Adipose tissue (tissue), 3 donors: ENCODE data around the gene CHIT1. TPM values are rescaled to one million over a fixed set of nuclear protein-coding genes. Genes with fewer than 3 reads are reported as not detected.
A peak's percentile ranks its signal among the peaks of the same experiment; 100 is the strongest.

ENCODE experiments used
- H3K27ac ChIP-seq: one replicate; pipeline ENCODE4 v1.5.1; 2013; ENCODE audit warnings: low read depth, low read length
- WGBS, 3 donors: extraction: QIAGEN DNeasy Blood & Tissue Kit; methylation state at CpG; one replicate each; pipeline ENCODE4 v1.1.7; 2013; 5-methylcytosine and 5-hydroxymethylcytosine counted together
- polyA plus RNA-seq, 3 donors: library from polyadenylated mRNA; stranded (reverse); fragments of 200-250 nt; gene quantifications; one replicate each; pipeline ENCODE4 v1.2.3, GENCODE V29; 2013
- donor health status: healthy with polysubstance abuse.
- donor health status: Bipolar disorder and iron deficiency.
- donor health status: healthy.

The CHIT1 gene
- polyA plus RNA-seq, result under 1 TPM; 0.07 to 0.34 (median 0.12) TPM

- WGBS, 3 donors, result 73 to 90% (median 85%) methylated on average over 7 of the region's 7 CpGs
- no peak within 1 kb of the TSS for H3K27ac ChIP-seq
These were observed at the start of gene CHIT1 for GRCh38 chr1:203229471-203230135. TSS of gene CHIT1 (minus strand) at chr1:203229673. CDS start at chr1:203229636, 37 bp downstream.

GRCh38 chr1:203278885-203279406 lies 49.5 kb upstream of the CHIT1 start:
- H3K27ac ChIP-seq, result no peak overlapping the region
- 48 to 70% (median 58%) methylated on average over 8 of the region's 8 CpGs for WGBS, 3 donors

- 9 to 14% (median 12%) methylated on average over 13 of the region's 13 CpGs for WGBS, 3 donors
- no peak overlapping the region for H3K27ac ChIP-seq
These were observed 48.8 kb upstream of the CHIT1 start for GRCh38 chr1:203278082-203278884.

- no peak overlapping the region for H3K27ac ChIP-seq
- 72 to 87% (median 77%) methylated on average over 9 of the region's 9 CpGs for WGBS, 3 donors
These were observed 47.6 kb upstream of the CHIT1 start for GRCh38 chr1:203276916-203277545.

DNA sequence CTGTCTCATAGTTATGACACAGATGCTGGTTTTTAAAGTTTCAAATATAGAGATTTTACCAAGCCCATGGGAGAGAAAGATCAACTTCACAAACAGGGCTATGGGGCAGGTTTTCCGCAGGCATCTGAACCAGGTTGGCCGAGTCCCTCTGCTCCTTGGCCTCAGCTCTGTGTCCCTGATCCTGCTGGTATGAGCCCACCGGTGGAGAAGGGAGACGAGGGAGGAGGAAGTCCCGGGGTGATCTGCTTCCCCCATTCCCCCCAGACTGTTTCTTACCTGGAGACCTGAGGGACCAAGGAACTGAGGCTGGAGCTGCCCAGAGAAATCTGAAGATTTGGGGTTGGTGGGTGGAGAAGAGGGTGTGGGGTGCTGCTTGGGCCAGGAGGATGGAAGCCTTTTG lies 46.9 kb upstream of the CHIT1 start:
- WGBS, 3 donors, result 71 to 95% (median 90%) methylated on average over 5 of the region's 5 CpGs
- H3K27ac ChIP-seq, result no peak overlapping the region

GRCh38 chr1:203275656-203276272 lies 46.3 kb upstream of the CHIT1 start:
- 89 to 95% (median 95%) methylated on average over 11 of the region's 11 CpGs for WGBS, 3 donors
- no peak overlapping the region for H3K27ac ChIP-seq

DNA sequence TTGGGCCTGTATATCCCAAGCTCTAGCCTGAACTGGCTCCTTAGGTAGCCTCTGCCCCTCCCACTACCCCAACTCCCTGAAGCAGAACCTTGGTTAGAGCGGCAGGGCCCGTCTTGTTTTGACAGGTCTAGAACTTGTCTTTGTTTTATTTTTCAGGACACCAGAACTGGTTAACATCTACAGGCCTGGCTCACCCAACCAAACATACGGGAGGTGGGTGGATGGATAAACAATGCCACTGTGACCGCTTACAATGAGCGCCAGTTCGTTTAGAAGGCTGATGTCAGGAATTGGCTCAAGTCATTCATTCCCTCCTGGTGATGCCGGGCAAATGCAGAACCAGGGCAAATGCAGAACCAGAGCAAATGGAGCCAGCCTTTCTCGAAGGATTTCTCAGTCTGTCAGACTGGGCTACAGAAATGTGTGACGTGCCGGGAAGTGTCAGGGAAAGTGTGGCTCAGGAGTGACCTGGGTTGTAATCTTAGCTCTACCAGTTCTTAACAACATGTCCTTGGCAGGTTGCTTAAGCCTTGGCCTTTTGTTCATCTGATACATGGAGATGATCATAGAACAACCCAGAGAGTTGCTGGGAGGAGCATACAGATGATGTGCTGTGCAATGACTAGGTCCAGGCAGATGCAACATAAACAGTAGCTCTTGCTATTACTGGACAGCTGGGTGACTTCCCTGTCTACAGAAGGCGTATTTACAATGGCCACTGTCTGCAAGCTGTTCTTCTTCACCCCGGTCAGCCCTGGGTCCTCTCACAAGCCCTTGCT lies 45.3 kb upstream of the CHIT1 start:
- no peak overlapping the region for H3K27ac ChIP-seq
- 74 to 80% (median 78%) methylated on average over 12 of the region's 12 CpGs for WGBS, 3 donors

DNA sequence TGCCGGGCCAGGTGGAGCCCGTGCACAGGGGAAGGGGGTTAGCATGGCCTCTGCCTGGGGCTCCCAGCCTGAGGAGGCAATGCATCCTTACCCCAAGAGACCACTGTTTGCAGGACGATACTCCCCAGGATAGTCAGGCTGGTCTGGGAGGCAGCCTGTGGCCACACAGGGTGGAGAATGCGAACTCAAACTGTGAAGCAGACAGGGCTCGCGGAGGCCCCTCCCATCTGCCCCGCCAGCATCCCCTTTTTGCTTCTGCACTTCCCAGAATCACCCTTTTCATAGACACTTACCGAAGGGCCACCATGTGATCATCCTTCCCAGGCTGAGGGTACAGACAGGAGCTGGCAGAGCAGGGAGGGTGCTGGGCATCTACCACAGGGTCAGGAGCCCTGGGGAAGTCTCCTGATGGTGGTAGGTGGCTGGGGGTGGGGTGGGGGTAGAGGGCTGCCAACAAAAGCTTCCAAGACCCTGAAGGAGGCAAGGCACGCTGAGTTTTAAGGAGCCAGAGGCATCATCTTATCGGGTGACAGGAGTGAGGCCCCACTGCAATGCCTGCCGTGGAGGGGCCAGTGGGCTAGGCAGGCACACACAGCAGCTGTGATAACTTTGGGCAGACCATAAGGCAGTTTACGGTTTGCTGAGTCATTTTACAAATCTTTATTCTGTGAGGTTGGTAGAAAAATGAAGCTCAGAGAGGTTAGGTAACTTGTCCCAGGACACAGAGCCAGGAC lies 44.6 kb upstream of the CHIT1 start:
- 63 to 81% (median 64%) methylated on average over 12 of the region's 12 CpGs for WGBS, 3 donors
- peak overlapping the region; percentile 2 for H3K27ac ChIP-seq

DNA sequence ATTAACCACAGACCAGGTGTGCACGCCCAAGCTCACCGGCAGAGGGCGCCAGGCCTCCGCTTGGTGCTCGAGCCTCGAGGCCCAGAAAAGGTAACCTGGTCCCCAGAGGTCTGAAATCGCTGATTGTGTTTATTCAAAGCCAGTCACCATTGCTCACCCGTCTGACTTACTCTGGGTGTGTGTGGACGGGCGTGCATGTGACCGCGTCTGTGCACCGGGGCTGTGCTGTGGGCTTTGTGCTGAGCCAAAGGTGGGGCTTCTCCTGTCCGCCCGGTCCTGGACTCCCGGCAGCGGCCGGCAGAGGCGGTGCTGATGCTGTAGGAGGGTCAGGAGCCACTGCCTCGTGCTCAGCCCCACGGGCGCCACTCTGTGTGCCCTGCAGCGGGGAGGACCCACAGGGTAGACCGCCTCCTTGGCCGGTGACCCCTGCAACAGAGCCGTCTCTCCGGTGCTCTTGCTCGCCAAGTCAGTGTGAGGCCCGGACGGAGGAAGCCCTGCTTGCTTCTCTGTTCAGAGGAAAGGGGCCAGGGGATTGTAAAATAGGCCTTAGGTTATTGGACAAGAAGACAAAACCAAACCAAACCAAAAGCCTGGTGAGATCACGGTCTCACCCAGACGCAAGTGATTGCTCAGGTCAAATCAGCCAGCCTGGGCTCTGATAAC lies 43.9 kb upstream of the CHIT1 start:
- H3K27ac ChIP-seq, result peak overlapping the region; percentile 2
- WGBS, 3 donors, result 14 to 17% (median 16%) methylated on average over 32 of the region's 32 CpGs

GRCh38 chr1:203272633-203273205 lies 43.2 kb upstream of the CHIT1 start:
- no peak overlapping the region for H3K27ac ChIP-seq
- 24 to 27% (median 25%) methylated on average over 17 of the region's 17 CpGs for WGBS, 3 donors

- WGBS, 3 donors, result 66 to 74% (median 69%) methylated on average over 6 of the region's 6 CpGs
- H3K27ac ChIP-seq, result no peak overlapping the region
These were observed 42.6 kb upstream of the CHIT1 start for GRCh38 chr1:203271962-203272632.

DNA sequence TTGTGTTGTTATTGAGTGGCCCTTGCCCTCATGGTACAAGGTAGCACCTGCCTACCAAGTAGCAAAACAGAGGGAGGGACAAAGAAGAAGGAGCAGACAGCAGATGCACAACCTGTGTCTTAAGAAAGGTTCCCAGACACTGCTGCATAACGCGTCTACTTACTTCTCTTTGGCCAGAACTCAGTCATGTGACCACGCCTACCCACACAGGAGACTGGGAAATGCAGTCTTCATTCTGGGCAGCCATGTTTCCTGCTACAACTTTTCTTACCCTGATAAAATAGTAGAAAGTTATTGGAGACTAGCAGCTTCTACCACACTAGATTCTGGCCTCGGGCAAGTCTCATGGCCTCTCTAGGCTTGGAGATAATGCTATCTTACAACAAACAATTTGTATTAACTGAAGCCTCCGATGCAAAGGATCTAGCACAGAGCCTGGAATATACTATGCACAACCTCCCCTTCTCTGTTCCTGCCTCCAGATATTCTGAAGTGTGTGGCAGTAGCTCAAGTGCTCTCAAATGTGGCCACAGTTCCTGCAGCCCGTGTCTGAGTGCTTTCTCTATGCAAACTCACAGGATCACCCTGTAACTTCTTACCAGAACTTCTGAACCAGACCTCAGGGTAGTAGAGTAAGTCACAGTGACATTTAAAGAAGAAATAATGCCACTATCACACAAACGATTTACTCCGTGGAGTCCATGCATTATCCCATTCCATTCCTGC lies 41.7 kb upstream of the CHIT1 start:
- H3K27ac ChIP-seq, result no peak overlapping the region
- 29 to 40% (median 35%) methylated on average over 8 of the region's 8 CpGs for WGBS, 3 donors

GRCh38 chr1:203270448-203270847 lies 41.0 kb upstream of the CHIT1 start:
- no peak overlapping the region for H3K27ac ChIP-seq
- 76 to 85% (median 82%) methylated on average over 4 of the region's 4 CpGs for WGBS, 3 donors

GRCh38 chr1:203269654-203270020 lies 40.2 kb upstream of the CHIT1 start:
- 64 to 70% (median 68%) methylated on average over 5 of the region's 5 CpGs for WGBS, 3 donors
- H3K27ac ChIP-seq, result no peak overlapping the region

- H3K27ac ChIP-seq, result no peak overlapping the region
- 21 to 27% (median 27%) methylated on average over 5 of the region's 5 CpGs for WGBS, 3 donors
These were observed 39.6 kb upstream of the CHIT1 start for GRCh38 chr1:203268901-203269653.
